ENCODE results near the gene SCYGR6.

- no peak for TF ChIP-seq CTCF (conservative IDR thresholded peaks at IDR 0.05)
- no peak for TF ChIP-seq ZFX (IDR thresholded peaks at IDR 0.05)
These were observed 11.3 kb downstream of the SCYGR6 start for GRCh38 chr2:227713291-227713690.
